ENCODE results near the gene AQP6.

DNA sequence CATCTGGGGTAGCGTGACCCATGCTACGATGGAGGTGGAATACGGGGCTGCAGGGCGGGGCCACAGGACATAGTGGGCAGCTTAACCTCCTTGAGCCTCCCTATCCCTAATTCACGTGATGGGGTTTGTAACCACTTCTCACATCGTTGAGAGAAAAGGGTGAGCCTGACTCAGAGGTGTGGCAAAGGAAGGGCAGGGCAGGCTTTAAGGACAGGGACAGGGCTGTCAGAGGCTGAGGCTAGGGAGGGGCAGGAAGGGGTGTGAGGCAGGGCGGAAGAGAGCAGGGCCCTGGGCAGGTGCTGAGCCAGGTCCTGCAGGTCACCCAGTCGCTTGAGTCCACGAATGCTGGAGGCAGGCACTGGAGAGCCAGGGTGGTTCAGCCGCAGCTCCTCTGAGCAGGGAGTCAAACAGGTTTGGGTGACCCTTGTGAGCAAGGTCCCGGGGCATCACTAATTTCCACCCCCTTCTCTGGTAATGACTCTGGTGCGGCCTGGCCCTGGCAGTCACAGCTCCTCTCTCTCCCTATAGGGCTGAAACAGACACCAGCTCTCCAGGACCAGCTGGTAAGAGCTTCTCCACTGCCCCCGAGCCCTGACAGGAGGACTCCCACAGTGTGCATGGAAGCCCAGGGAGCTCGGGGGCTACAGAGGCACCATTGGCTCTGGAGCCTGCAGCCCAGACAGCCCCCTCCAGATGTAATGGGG, 29.7 kb upstream of the AQP6 start:
- TF ChIP-seq, protein P1, sequence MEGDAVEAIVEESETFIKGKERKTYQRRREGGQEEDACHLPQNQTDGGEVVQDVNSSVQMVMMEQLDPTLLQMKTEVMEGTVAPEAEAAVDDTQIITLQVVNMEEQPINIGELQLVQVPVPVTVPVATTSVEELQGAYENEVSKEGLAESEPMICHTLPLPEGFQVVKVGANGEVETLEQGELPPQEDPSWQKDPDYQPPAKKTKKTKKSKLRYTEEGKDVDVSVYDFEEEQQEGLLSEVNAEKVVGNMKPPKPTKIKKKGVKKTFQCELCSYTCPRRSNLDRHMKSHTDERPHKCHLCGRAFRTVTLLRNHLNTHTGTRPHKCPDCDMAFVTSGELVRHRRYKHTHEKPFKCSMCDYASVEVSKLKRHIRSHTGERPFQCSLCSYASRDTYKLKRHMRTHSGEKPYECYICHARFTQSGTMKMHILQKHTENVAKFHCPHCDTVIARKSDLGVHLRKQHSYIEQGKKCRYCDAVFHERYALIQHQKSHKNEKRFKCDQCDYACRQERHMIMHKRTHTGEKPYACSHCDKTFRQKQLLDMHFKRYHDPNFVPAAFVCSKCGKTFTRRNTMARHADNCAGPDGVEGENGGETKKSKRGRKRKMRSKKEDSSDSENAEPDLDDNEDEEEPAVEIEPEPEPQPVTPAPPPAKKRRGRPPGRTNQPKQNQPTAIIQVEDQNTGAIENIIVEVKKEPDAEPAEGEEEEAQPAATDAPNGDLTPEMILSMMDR (IDR thresholded peaks at IDR 0.05; ENCODE audit: low read length), result no peak
- TF ChIP-seq EZH2 (IDR thresholded peaks at IDR 0.05; ENCODE audit: borderline replicate concordance, low read length), result no peak

Data from OCI-LY1 (cell line).